GM18502 (cell line): ENCODE data around the gene TNFSF18.
"Not testable (repeated sequence)": the region's sequence is repeated elsewhere in the genome, so short reads cannot be mapped to it uniquely, and the experiment has no call there.

Experiments
- ATAC-seq: cut with Tn5 transposase; IDR thresholded peaks from one replicate; pipeline ENCODE4 v1.9.1; 2021; ENCODE audit warnings: mild to moderate bottlenecking; ENCODE audit not compliant: unreplicated experiment, poor library complexity

The TNFSF18 gene

GRCh38 chr1:173050865-173051264, at the start of gene TNFSF18:
Gene TNFSF18 (minus strand): TSS chr1:173050941. CDS start chr1:173050896, 45 bp downstream.
- ATAC-seq: no peak

GRCh38 chr1:173099166-173099565, 48.4 kb upstream of the TNFSF18 start:
- ATAC-seq: no peak

GRCh38 chr1:173098117-173098516, 47.4 kb upstream of the TNFSF18 start:
- ATAC-seq: no peak

- ATAC-seq: no peak
These were observed 46.3 kb upstream of the TNFSF18 start for GRCh38 chr1:173097001-173097400.

GRCh38 chr1:173095632-173096031, 44.9 kb upstream of the TNFSF18 start:
- ATAC-seq: no peak

GRCh38 chr1:173094541-173094940, 43.8 kb upstream of the TNFSF18 start:
- no peak for ATAC-seq

- no peak for ATAC-seq
These were observed 43.1 kb upstream of the TNFSF18 start for GRCh38 chr1:173093691-173094445.

GRCh38 chr1:173084292-173084691, 33.6 kb upstream of the TNFSF18 start:
- no peak for ATAC-seq

- ATAC-seq: no peak
These were observed 32.2 kb upstream of the TNFSF18 start for GRCh38 chr1:173082913-173083312.

GRCh38 chr1:173074217-173074616, 23.5 kb upstream of the TNFSF18 start:
- ATAC-seq: not testable (repeated sequence)

- ATAC-seq: no peak
These were observed 13.3 kb upstream of the TNFSF18 start for GRCh38 chr1:173064011-173064410.

- no peak for ATAC-seq
These were observed 12.4 kb upstream of the TNFSF18 start for GRCh38 chr1:173063171-173063570.

GRCh38 chr1:173062150-173062938, 11.6 kb upstream of the TNFSF18 start:
- no peak for ATAC-seq

- no peak for ATAC-seq
These were observed 7.8 kb upstream of the TNFSF18 start for GRCh38 chr1:173058556-173058955.

GRCh38 chr1:173057984-173058383, 7.2 kb upstream of the TNFSF18 start:
- no peak for ATAC-seq

GRCh38 chr1:173056365-173056764, 5.6 kb upstream of the TNFSF18 start:
- no peak for ATAC-seq

- ATAC-seq: no peak
These were observed 2.0 kb upstream of the TNFSF18 start for GRCh38 chr1:173052681-173053196.

GRCh38 chr1:173049322-173049633, 1.5 kb downstream of the TNFSF18 start:
- ATAC-seq: no peak

GRCh38 chr1:173048621-173049321, 2.0 kb downstream of the TNFSF18 start:
- no peak for ATAC-seq

GRCh38 chr1:173044656-173045055, 6.1 kb downstream of the TNFSF18 start:
- ATAC-seq: no peak

GRCh38 chr1:173043253-173043652, 7.5 kb downstream of the TNFSF18 start:
- no peak for ATAC-seq
